H9 (cell line): ENCODE results near the gene JTB. TPM values are rescaled to one million over a fixed set of nuclear protein-coding genes. Genes with fewer than 3 reads are reported as not detected.

ENCODE experiments used
- DNase-seq: peaks from one replicate; pipeline ENCODE4 v3.0.0-alpha.2; 2017
- H2AFZ ChIP-seq: one replicate; pipeline ENCODE4 v1.6.1; 2013; ENCODE audit warnings: mild to moderate bottlenecking, low read length, control low read depth, moderate library complexity
- H2AK5ac ChIP-seq: 2 replicates; pipeline ENCODE4 v1.6.1; 2013; ENCODE audit warnings: low read length, control low read depth, mixed read lengths; ENCODE audit not compliant: insufficient read length
- H2BK120ac ChIP-seq: one replicate; pipeline ENCODE4 v1.6.1; 2013; ENCODE audit warnings: low read depth, mild to moderate bottlenecking, low read length, control low read depth, inconsistent platforms; ENCODE audit not compliant: poor library complexity, severe bottlenecking
- H2BK12ac ChIP-seq: 2 replicates; pipeline ENCODE4 v1.6.1; 2013; ENCODE audit warnings: low read length, control low read depth, mixed read lengths, low read depth; ENCODE audit not compliant: insufficient read length
- H2BK15ac ChIP-seq: 2 replicates; pipeline ENCODE4 v1.6.1; 2013; ENCODE audit warnings: low read depth, low read length, control low read depth
- H2BK20ac ChIP-seq: one replicate; pipeline ENCODE4 v1.6.1; 2013; ENCODE audit warnings: low read depth, mild to moderate bottlenecking, low read length, control low read depth, inconsistent platforms; ENCODE audit not compliant: poor library complexity, severe bottlenecking
- H2BK5ac ChIP-seq: 2 replicates; pipeline ENCODE4 v1.6.1; 2013; ENCODE audit warnings: low read length, control low read depth, mixed read lengths; ENCODE audit not compliant: insufficient read length
- H3K14ac ChIP-seq: 2 replicates; pipeline ENCODE4 v1.6.1; 2013; ENCODE audit warnings: low read length, control low read depth; ENCODE audit not compliant: insufficient read depth
- H3K18ac ChIP-seq: 2 replicates; pipeline ENCODE4 v1.6.1; 2013; ENCODE audit warnings: low read depth, mild to moderate bottlenecking, mixed read lengths, low read length, control low read depth; ENCODE audit not compliant: insufficient read length
- H3K23ac ChIP-seq: 2 replicates; pipeline ENCODE4 v1.6.1; 2013; ENCODE audit warnings: low read length, control low read depth, mixed read lengths, low read depth; ENCODE audit not compliant: insufficient read length
- H3K23me2 ChIP-seq: 2 replicates; pipeline ENCODE4 v1.6.1; 2013; ENCODE audit warnings: low read depth, mild to moderate bottlenecking, mixed read lengths, low read length, control low read depth; ENCODE audit not compliant: insufficient read length, poor library complexity, severe bottlenecking
- H3K27ac ChIP-seq: 2 replicates; pipeline ENCODE4 v1.5.1; 2013; ENCODE audit warnings: low read length, control low read depth, mixed read lengths, low read depth; ENCODE audit not compliant: insufficient read length
- H3K27me3 ChIP-seq: 2 replicates; pipeline ENCODE4 v1.6.1; 2013; ENCODE audit warnings: low read length, control low read depth, inconsistent platforms; ENCODE audit not compliant: insufficient read depth
- H3K4ac ChIP-seq: 2 replicates; pipeline ENCODE4 v1.6.1; 2013; ENCODE audit warnings: low read depth, mild to moderate bottlenecking, control low read depth, inconsistent platforms, low read length, moderate library complexity
- H3K4me1 ChIP-seq: 2 replicates; pipeline ENCODE4 v1.6.1; 2013; ENCODE audit warnings: low read length, control low read depth, inconsistent platforms; ENCODE audit not compliant: insufficient read depth
- H3K4me2 ChIP-seq: 2 replicates; pipeline ENCODE4 v1.6.1; 2013; ENCODE audit warnings: low read length, control low read depth, mixed read lengths; ENCODE audit not compliant: insufficient read length, insufficient read depth
- H3K56ac ChIP-seq: 2 replicates; pipeline ENCODE4 v1.6.1; 2013; ENCODE audit warnings: low read depth, mild to moderate bottlenecking, mixed read lengths, low read length, control low read depth; ENCODE audit not compliant: insufficient read length
- H3K79me1 ChIP-seq: 2 replicates; pipeline ENCODE4 v1.6.1; 2013; ENCODE audit warnings: low read depth, mild to moderate bottlenecking, moderate library complexity, low read length, control low read depth, inconsistent platforms; ENCODE audit not compliant: insufficient read depth, poor library complexity, severe bottlenecking
- H3K79me2 ChIP-seq: 2 replicates; pipeline ENCODE4 v1.6.1; 2013; ENCODE audit warnings: low read length, control low read depth, inconsistent platforms; ENCODE audit not compliant: insufficient read depth
- H3K9ac ChIP-seq: 2 replicates; pipeline ENCODE4 v1.6.1; 2013; ENCODE audit warnings: low read length, control low read depth, mixed read lengths; ENCODE audit not compliant: insufficient read length; ENCODE audit errors: extremely low read depth
- H3K9me3 ChIP-seq: one replicate; pipeline ENCODE4 v1.6.1; 2013; ENCODE audit warnings: low read depth, low read length, inconsistent platforms; ENCODE audit not compliant: control insufficient read depth
- H3T11ph ChIP-seq: one replicate; pipeline ENCODE4 v1.6.1; 2013; ENCODE audit warnings: mild to moderate bottlenecking, low read length, control low read depth, inconsistent platforms
- H4K20me1 ChIP-seq: one replicate; pipeline ENCODE4 v1.6.1; 2013; ENCODE audit not compliant: control insufficient read depth, insufficient read length, insufficient read depth
- H4K5ac ChIP-seq: 2 replicates; pipeline ENCODE4 v1.6.1; 2013; ENCODE audit warnings: low read depth, mild to moderate bottlenecking, mixed read lengths, low read length, control low read depth; ENCODE audit not compliant: insufficient read length
- H4K8ac ChIP-seq: replicated peaks from 2 replicates; pipeline ENCODE4 v1.6.1; 2013; ENCODE audit warnings: low read length, control low read depth, mixed read lengths, low read depth; ENCODE audit not compliant: insufficient read length
- H4K91ac ChIP-seq: 2 replicates; pipeline ENCODE4 v1.6.1; 2013; ENCODE audit warnings: low read depth, mild to moderate bottlenecking, moderate library complexity, mixed read lengths, low read length, control low read depth; ENCODE audit not compliant: insufficient read length
- H3K27ac Mint-ChIP-seq, 3 experiments: 2 replicates in 2 of 3; 3 replicates in 1 of 3; pipeline ENCODE4 v1.8.0; 2020 to 2021; ENCODE audit warnings: mixed read lengths in 3 of 3, mild to moderate bottlenecking in 1 of 3, moderate library complexity in 1 of 3
- H3K27me3 Mint-ChIP-seq: 2 replicates; pipeline ENCODE4 v1.8.0; 2021; ENCODE audit warnings: low read depth, mild to moderate bottlenecking, moderate library complexity, mixed read lengths
- H3K36me3 Mint-ChIP-seq, 3 experiments: 2 replicates in 2 of 3; 3 replicates in 1 of 3; pipeline ENCODE4 v1.8.0; 2020 to 2021; ENCODE audit warnings: low read depth in 3 of 3, mixed read lengths in 3 of 3; ENCODE audit not compliant: insufficient read depth in 1 of 3
- H3K4me1 Mint-ChIP-seq, 2 experiments: 2 replicates each; pipeline ENCODE4 v1.8.0; 2020; ENCODE audit warnings: mixed read lengths in 2 of 2
- H3K4me3 Mint-ChIP-seq, 2 experiments: 2 replicates in 1 of 2; 3 replicates in 1 of 2; pipeline ENCODE4 v1.8.0; 2020 to 2021; ENCODE audit warnings: mild to moderate bottlenecking in 2 of 2, mixed read lengths in 2 of 2, moderate library complexity in 1 of 2
- H3K9me3 Mint-ChIP-seq, 2 experiments: 2 replicates in 1 of 2; 3 replicates in 1 of 2; pipeline ENCODE4 v1.8.0; 2020; ENCODE audit warnings: mild to moderate bottlenecking in 2 of 2, mixed read lengths in 2 of 2, moderate library complexity in 1 of 2
- WGBS: extraction: QIAGEN DNeasy Blood & Tissue Kit; methylation state at CpG from one replicate; pipeline ENCODE4 v1.1.7; 2013; ENCODE audit warnings: missing lambda C conversion rate, low lambda C conversion rate, mixed read lengths; ENCODE audit not compliant: insufficient read length; ENCODE audit errors: extremely low coverage; 5-methylcytosine and 5-hydroxymethylcytosine counted together
- total RNA-seq: library from RNA; stranded (reverse); gene quantifications from 2 replicates; pipeline ENCODE4 v1.2.1, GENCODE V29; 2021
- TF ChIP-seq, protein P1 (sequence below): fragments of 200-600 bp; sonication (generic); conservative IDR thresholded peaks from 3 replicates; pipeline ENCODE4 v1.8.0; 2021; ENCODE audit warnings: antibody characterized with exemption, mild to moderate bottlenecking

Gene JTB
- total RNA-seq, 1 experiment from 2014 or later, result 85.4 TPM

DNA sequence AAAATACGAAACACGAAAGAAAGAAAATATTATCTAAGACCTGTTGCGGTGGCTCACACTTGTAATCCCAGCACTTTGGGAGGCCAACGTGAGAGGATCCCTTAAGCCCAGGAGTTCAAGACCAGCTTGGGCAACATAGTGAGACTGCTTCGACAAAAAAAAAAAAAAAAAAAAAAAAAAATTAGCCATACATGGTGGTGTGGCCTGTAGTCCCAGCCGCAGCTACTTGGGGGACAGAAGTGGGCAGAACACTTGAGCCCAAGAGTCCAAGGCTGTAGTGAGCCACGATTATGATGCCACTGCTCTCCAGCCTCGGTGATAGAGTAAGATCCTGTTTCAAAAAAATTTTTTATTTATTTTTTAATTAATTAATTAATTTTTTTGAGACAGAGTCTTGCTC lies 10.1 kb upstream of the JTB start:
- Histone ChIP-seq H2BK20ac (no peak overlapping the region), H3K4me2 (no peak overlapping the region), H2BK5ac (no peak overlapping the region), H3K23ac (no peak overlapping the region), H4K20me1 (no peaks in the 10 kb centered on the region), H2BK120ac (no peak overlapping the region), H3K56ac (no peak overlapping the region), H3K18ac (no peak overlapping the region), H3K4ac (no peak overlapping the region), H3K9ac (no peak overlapping the region), H3K4me1 (no peaks in the 10 kb centered on the region), H3K79me2 (peaks cover 5% of the 10 kb centered on the region; the same call in 1 of the 2 replicates), H2BK15ac (no peak overlapping the region), H4K8ac (no peak overlapping the region), H3K14ac (no peak overlapping the region), H3K79me1 (peaks cover 4% of the 10 kb centered on the region), H2AK5ac (no peak overlapping the region), H3K23me2 (peaks cover 18% of the 10 kb centered on the region), H4K5ac (no peak overlapping the region), H2BK12ac (no peak overlapping the region), H3K27ac (no peak overlapping the region), H3T11ph (no peak overlapping the region), H3K27me3 (no peaks in the 10 kb centered on the region), H2AFZ (no peak overlapping the region), H4K91ac (no peak overlapping the region), H3K9me3 (no peaks in the 10 kb centered on the region)
- TF ChIP-seq, protein P1, sequence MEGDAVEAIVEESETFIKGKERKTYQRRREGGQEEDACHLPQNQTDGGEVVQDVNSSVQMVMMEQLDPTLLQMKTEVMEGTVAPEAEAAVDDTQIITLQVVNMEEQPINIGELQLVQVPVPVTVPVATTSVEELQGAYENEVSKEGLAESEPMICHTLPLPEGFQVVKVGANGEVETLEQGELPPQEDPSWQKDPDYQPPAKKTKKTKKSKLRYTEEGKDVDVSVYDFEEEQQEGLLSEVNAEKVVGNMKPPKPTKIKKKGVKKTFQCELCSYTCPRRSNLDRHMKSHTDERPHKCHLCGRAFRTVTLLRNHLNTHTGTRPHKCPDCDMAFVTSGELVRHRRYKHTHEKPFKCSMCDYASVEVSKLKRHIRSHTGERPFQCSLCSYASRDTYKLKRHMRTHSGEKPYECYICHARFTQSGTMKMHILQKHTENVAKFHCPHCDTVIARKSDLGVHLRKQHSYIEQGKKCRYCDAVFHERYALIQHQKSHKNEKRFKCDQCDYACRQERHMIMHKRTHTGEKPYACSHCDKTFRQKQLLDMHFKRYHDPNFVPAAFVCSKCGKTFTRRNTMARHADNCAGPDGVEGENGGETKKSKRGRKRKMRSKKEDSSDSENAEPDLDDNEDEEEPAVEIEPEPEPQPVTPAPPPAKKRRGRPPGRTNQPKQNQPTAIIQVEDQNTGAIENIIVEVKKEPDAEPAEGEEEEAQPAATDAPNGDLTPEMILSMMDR, result no peak
- WGBS, result no CpG with 5 or more reads among the region's 8 CpGs
- Mint-ChIP-seq H3K27me3 (no peaks in the 10 kb centered on the region), H3K36me3 (peaks cover 28 to 39% (median 38%) of the 10 kb centered on the region in 3 experiments), H3K9me3 (no peaks in the 10 kb centered on the region; a peak in 2 of 5 replicates), H3K4me1 (peaks cover 27 to 28% of the 10 kb centered on the region in 2 experiments), H3K4me3 (0 out of 5 replicates have a peak overlapping the region, but pooled peaks of 1 of the 2 experiments have one; percentile 28), H3K27ac (no peak overlapping the region)
- DNase-seq, result no peak
